Spinal cord (tissue), 10 donors: ENCODE measurements around the gene FRS2. TPM values are rescaled to one million over a fixed set of nuclear protein-coding genes. Genes with fewer than 3 reads are reported as not detected.
A peak's percentile ranks its signal among the peaks of the same experiment; 100 is the strongest.

Experiments used
- DNase-seq, 6 donors: peaks; one replicate each; pipeline versions ENCODE4 v3.0.0 to v3.0.0-alpha.2; 2013 to 2015; ENCODE audit warnings: low spot score in 6 of 6, low read depth in 4 of 6
- H3K27ac ChIP-seq: one replicate; pipeline ENCODE4 v1.5.1; 2013; ENCODE audit warnings: low read depth, low read length, control low read depth
- H3K27me3 ChIP-seq: one replicate; pipeline ENCODE4 v1.6.1; 2013; ENCODE audit warnings: low read length; ENCODE audit not compliant: control insufficient read depth, insufficient read depth
- H3K36me3 ChIP-seq: one replicate; pipeline ENCODE4 v1.6.1; 2013; ENCODE audit warnings: low read length; ENCODE audit not compliant: control insufficient read depth, insufficient read depth
- H3K4me1 ChIP-seq: one replicate; pipeline ENCODE4 v1.6.1; 2013; ENCODE audit warnings: low read length; ENCODE audit not compliant: control insufficient read depth, insufficient read depth
- H3K4me3 ChIP-seq: one replicate; pipeline ENCODE4 v1.5.1; 2013; ENCODE audit warnings: low read depth, low read length, control low read depth
- H3K9me3 ChIP-seq: one replicate; pipeline ENCODE4 v1.6.1; 2013; ENCODE audit warnings: low read length; ENCODE audit not compliant: control insufficient read depth, insufficient read depth
- WGBS: methylation state at CpG from one replicate; pipeline ENCODE4 v1.1.5; 2013; ENCODE audit warnings: missing lambda C conversion rate; ENCODE audit not compliant: insufficient coverage; 5-methylcytosine and 5-hydroxymethylcytosine counted together
- polyA plus RNA-seq, 2 donors: library from polyadenylated mRNA; unstranded; fragments of 120-200 nt; gene quantifications; one replicate each; pipeline ENCODE4 v1.2.1, GENCODE V29; 2013; ENCODE audit not compliant: insufficient read length in 2 of 2
- total RNA-seq, 2 donors: library from RNA; depleted of rRNA in 1 of 2; stranded (reverse); fragments of 120-200 nt in 1 of 2; fragments of >200 nt in 1 of 2; gene quantifications; one replicate each; pipeline versions ENCODE4 v1.2.3 to v1.2.4, GENCODE V29; 2013 to 2014
- donor health status: healthy.

Gene FRS2
- total and polyA plus RNA-seq, 4 donors = 29.4 to 87.1 (median 53.9) TPM

DNA sequence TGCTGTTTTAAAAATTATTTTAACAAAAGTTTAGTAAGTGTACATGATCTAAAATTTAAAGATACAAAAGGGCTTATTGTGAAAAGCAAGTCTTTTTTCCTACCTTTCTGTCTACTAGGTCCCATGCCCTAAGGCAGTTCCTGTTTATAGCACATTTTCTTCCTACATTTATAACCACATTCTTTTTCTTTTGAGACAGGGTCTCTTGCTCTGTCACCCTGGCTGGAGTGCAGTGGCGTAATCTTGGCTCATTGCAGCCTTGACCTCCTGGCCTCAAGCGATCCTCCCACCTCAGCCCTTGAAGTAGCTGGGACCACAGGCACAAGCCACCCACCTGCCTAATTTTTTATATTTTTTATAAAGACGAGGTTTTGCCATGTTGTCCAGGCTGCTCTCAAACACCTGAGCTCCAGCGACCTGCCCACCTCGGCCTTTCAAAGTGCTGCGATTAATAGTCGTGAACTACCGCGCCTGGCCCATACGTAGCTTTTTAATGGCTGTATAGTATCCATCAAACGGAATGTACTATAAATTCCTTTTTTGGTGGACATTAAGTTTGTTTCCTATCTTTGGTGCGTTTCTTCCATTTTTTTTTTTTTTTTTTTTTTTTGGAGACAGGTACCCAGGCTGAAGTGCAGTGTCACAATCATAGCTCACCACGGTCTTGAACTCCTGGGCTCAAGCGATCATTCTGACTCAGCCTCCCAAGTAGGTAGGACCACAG is 20.9 kb downstream of the FRS2 start:
- Histone ChIP-seq H3K4me3 (no peak overlapping the region), H3K9me3 (no peaks in the 10 kb centered on the region), H3K4me1 (peaks cover 5% of the 10 kb centered on the region), H3K27me3 (no peaks in the 10 kb centered on the region), H3K36me3 (peaks cover 3% of the 10 kb centered on the region), H3K27ac (no peak overlapping the region)
- no peak for DNase-seq
- WGBS = 92% methylated on average over 12 of the region's 14 CpGs

DNA sequence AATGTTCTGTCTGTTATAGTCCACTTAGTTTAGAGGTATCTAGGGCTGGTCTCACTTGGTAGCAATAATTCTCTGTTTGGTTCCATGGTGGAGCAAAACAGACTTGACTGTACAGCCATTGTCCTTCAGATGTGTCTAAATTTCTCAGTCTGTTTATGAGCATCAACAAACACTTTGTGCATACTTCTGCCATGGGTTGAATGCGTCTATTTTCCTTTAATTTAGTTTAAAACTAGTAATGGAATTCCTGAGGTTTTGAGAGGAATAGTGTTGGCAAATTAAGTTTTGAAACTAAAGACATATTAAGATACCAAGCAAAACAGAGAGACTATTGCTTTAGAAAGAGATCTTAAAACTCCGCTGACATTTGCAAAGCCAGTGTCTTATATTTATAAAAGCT is 22.6 kb downstream of the FRS2 start:
- H3K4me1 ChIP-seq = peaks cover 5% of the 10 kb centered on the region
- no peaks in the 10 kb centered on the region for H3K9me3 ChIP-seq
- no peaks in the 10 kb centered on the region for H3K27me3 ChIP-seq
- H3K36me3 ChIP-seq = peaks cover 3% of the 10 kb centered on the region
- H3K27ac ChIP-seq = no peak overlapping the region
- no CpG with 5 or more reads among the region's 2 CpGs for WGBS
- no peak for DNase-seq
- no peak overlapping the region for H3K4me3 ChIP-seq

DNA sequence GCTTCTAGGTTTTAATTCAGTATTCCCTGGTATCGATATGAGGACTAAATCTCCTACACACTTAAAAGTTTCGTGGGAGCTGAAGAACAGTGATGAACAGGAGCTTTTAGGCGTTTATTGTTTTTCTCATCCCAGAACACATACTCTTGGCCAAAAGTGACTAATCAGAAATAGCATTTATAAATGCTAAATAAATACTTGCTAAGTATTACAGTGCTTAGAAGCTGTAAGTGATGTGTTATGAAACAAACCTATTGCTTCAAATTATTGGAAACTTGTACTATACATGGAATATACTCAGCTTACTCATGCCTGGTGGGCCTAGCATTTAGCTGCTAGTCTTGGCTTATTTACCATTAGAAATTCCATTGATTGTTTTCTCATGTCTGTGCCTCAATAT is 24.9 kb downstream of the FRS2 start:
- no peak overlapping the region for H3K27ac ChIP-seq
- H3K27me3 ChIP-seq = no peaks in the 10 kb centered on the region
- no CpG with 5 or more reads among the region's 3 CpGs for WGBS
- no peaks in the 10 kb centered on the region for H3K9me3 ChIP-seq
- no peak for DNase-seq
- H3K36me3 ChIP-seq = peaks cover 3% of the 10 kb centered on the region
- peaks cover 5% of the 10 kb centered on the region for H3K4me1 ChIP-seq
- H3K4me3 ChIP-seq = no peak overlapping the region

DNA sequence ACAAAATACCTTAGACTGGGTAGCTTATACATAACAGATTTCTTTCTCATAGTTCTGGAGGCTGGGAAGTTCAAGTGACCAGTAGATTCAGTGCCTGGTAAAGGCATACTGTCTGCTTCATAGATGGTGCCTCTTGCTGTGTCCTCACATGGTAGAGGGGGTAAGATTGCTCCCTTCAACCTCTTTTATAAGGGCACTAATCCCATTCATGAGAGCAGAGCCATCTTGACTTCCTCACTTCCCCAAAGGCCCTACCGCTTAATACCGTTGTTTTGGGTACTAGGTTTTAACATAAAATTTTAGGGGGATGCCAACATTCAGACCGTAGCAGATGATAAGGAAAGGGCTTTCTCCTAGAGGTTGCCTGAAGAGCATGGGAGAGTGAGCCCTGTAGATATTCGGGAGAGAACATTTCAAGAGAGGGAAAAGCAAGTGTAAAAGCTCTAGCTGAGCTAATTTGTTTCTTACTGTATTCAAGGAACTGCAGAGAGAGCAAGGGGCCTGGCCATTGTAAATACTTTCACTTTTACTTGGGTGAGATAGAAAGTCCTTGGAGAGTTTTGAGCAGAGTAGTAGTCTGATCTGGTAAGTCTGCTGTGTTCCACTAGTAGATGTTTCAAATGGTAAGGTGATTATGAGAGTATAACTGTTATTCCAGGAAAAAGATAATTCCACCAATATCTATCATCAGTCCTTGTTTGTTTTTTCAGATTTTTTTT is 27.3 kb downstream of the FRS2 start:
- Histone ChIP-seq H3K4me1 (no peaks in the 10 kb centered on the region), H3K27me3 (no peaks in the 10 kb centered on the region), H3K9me3 (no peaks in the 10 kb centered on the region), H3K36me3 (no peaks in the 10 kb centered on the region), H3K4me3 (no peak overlapping the region), H3K27ac (peak overlapping the region; percentile 45)
- WGBS = 85% methylated on average over 3 of the region's 4 CpGs
- DNase-seq = no peak

DNA sequence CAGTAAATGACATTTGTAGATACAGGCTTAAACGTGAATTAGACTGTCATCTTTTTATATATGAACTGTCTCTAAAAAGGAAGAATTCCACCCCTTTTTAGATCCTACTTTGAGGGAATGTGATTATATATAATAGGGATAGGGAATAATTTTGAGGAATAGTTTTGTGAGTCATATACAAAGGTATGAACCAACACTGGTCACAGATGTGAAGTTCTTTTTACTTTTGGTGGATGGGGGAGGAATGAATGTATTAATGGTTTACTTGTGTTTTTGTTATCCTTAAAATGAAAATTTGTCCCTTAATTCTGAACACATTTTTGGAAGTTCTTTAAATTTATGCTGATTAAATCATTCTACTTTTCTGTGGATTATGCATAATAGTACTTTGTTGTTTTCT is 30.4 kb downstream of the FRS2 start:
- Histone ChIP-seq H3K4me1 (no peaks in the 10 kb centered on the region), H3K9me3 (no peaks in the 10 kb centered on the region), H3K27me3 (no peaks in the 10 kb centered on the region), H3K27ac (no peak overlapping the region), H3K36me3 (no peaks in the 10 kb centered on the region), H3K4me3 (no peak overlapping the region)
- WGBS = no CpG with 5 or more reads among the region's 1 CpG
- DNase-seq = no peak

DNA sequence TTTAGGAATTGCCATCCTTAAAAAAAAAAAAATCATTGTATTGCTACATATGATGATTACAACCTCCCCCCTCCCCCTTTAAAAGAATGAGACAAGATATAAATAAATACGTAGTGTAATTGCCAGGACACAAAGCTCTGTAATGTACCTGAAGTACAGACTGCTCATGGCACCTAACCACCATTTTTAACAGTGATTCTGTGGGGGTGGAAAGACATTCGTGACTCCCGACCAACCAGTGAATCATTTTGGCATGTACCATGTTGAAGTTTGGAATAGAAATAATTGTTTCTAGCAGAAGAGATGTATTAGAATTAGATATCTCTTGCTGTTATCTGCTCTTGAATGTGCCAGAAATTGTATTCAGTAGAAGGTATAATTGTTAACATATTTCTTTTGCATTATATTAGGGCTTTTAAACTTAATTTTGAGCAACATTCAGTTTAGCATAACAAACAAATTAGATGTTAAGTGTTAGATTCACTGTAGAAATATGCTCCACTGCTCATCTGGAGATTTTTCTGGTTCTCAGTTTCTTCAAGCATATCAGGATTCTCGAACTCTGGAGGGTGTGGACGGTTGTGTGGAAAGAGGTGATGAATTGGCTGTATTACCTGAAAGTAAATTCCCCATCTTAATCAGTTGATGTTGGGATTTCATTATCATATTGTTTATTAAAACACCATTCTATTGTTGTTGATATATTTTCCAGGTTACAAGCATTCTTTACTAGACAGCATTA is 31.1 kb downstream of the FRS2 start:
- 90% methylated on average over 2 of the region's 5 CpGs for WGBS

DNA sequence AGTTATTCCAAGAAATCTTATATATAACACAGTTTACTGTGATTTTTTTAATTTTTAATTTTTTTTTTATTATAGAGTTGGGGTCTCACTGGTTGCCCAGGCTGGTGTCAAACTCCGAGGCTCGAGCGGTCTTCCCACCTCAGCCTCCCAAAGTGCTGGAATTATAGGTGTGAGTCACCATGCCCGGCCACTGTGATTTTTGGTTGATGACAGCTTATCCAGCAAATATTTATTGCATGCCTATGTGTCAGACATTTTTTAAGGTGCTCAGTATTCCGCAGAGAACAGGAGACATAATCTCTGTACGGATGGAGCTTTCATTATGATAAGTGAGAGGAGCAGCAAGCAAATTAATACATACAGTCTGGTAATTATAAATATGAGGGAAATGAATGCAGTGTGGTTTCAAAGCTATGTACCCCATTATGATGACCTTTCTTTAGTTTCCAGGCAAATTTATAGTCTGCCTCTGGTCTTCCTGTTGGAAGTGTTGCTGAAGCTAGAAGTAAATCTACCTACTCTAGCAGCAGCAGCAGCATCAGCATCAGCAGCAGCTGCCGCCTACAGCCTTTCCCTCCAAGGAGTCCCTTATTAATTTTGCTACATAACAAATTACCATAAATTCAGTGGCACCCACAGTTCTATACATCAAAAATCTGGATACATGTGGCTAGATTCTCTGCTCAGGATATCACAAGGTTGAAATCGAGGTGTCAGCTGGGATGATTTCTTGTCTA is 32.3 kb downstream of the FRS2 start:
- H3K27ac ChIP-seq = no peak overlapping the region
- DNase-seq = peak in 1 of 6 donors; percentile 10
- no peaks in the 10 kb centered on the region for H3K9me3 ChIP-seq
- 60% methylated on average over 1 of the region's 8 CpGs for WGBS
- no peak overlapping the region for H3K4me3 ChIP-seq
- no peaks in the 10 kb centered on the region for H3K4me1 ChIP-seq
- H3K36me3 ChIP-seq = no peaks in the 10 kb centered on the region
- H3K27me3 ChIP-seq = no peaks in the 10 kb centered on the region

More for the DNA sequence above, 31.1 kb downstream of the FRS2 start:
- no peak overlapping the region for H3K27ac ChIP-seq
- no peaks in the 10 kb centered on the region for H3K4me1 ChIP-seq
- no peaks in the 10 kb centered on the region for H3K36me3 ChIP-seq
- DNase-seq = no peak
- no peaks in the 10 kb centered on the region for H3K9me3 ChIP-seq
- H3K27me3 ChIP-seq = no peaks in the 10 kb centered on the region
- H3K4me3 ChIP-seq = no peak overlapping the region

DNA sequence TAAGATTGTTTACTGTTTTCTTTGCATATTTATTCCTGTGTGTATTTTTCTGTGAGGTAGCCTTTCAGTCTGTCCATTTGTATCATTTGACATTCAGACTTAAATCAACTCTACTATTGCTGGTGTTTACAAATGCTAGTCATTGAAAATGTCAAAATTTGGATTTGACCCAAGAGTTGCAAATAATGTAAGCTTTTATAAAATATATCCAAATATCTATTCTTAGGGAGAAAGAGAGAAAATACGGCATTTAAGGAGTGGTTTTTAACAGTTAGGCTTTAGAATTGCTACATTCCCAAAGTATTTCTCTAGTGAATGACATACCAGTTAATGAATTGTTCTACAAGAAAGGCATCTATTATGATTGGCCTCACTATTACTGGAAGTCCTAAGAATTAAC is 37.9 kb downstream of the FRS2 start:
- no peaks in the 10 kb centered on the region for H3K4me1 ChIP-seq
- no peaks in the 10 kb centered on the region for H3K27me3 ChIP-seq
- no peak overlapping the region for H3K27ac ChIP-seq
- DNase-seq = no peak
- no peak overlapping the region for H3K4me3 ChIP-seq
- WGBS = no CpG with 5 or more reads among the region's 1 CpG
- no peaks in the 10 kb centered on the region for H3K36me3 ChIP-seq
- no peaks in the 10 kb centered on the region for H3K9me3 ChIP-seq

DNA sequence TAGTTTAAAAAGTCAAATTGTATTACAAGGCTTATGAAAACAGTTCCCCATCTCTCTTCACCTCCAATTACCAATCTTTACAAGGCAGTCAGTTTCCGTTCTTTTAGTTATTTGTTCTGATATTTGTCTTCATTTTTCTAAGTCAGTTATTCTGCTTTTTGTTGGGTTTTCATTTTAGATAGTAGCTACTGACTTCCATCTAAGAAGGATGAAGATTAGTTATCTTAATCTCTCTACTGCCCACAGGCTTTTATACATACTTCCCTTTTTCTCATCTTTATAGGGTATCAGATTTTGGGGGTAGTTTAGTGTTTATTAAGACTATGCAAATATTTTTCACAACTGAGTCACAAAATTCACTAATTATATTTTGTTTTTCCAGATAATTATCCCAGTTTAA is 38.4 kb downstream of the FRS2 start:
- WGBS = no CpG with 5 or more reads among the region's 1 CpG
- H3K9me3 ChIP-seq = no peaks in the 10 kb centered on the region
- no peaks in the 10 kb centered on the region for H3K4me1 ChIP-seq
- no peak overlapping the region for H3K4me3 ChIP-seq
- H3K27me3 ChIP-seq = no peaks in the 10 kb centered on the region
- H3K27ac ChIP-seq = no peak overlapping the region
- H3K36me3 ChIP-seq = no peaks in the 10 kb centered on the region
- DNase-seq = no peak
